Neural progenitor cell (in vitro differentiated cells): Measurements from ENCODE around the gene AOX1. TPM values are rescaled to one million over a fixed set of nuclear protein-coding genes. Genes with fewer than 3 reads are reported as not detected.

Experiments
- DNase-seq: peaks from one replicate; pipeline ENCODE4 v3.0.0-alpha.2; 2016; ENCODE audit warnings: low spot score
- H2AFZ ChIP-seq: fragments of 200-600 bp; sonication (generic); replicated peaks from 2 replicates; pipeline ENCODE4 v1.6.1; 2016; ENCODE audit warnings: antibody characterized with exemption
- H3F3A ChIP-seq: fragments of 200-600 bp; sonication (generic); 2 replicates; pipeline ENCODE4 v1.6.1; 2016; ENCODE audit warnings: antibody characterized with exemption, low read depth
- H3K27ac ChIP-seq: fragments of 200-600 bp; sonication (generic); 2 replicates; pipeline ENCODE4 v1.5.1; 2016; ENCODE audit warnings: mild to moderate bottlenecking
- H3K27me3 ChIP-seq: fragments of 200-600 bp; sonication (generic); 2 replicates; pipeline ENCODE4 v1.6.1; 2016; ENCODE audit warnings: mild to moderate bottlenecking, moderate library complexity
- H3K36me3 ChIP-seq: fragments of 200-600 bp; sonication (generic); 2 replicates; pipeline ENCODE4 v1.5.1; 2016
- H3K4me1 ChIP-seq: fragments of 200-600 bp; sonication (generic); 2 replicates; pipeline ENCODE4 v1.6.1; 2016; ENCODE audit warnings: mixed run types
- H3K4me2 ChIP-seq: fragments of 200-600 bp; sonication (generic); 2 replicates; pipeline ENCODE4 v1.6.1; 2016
- H3K4me3 ChIP-seq: fragments of 200-600 bp; sonication (generic); 2 replicates; pipeline ENCODE4 v1.5.1; 2016
- H3K79me2 ChIP-seq: fragments of 200-600 bp; sonication (generic); 2 replicates; pipeline ENCODE4 v1.6.1; 2016; ENCODE audit warnings: low read depth
- H3K9ac ChIP-seq: fragments of 200-600 bp; sonication (generic); 2 replicates; pipeline ENCODE4 v1.6.1; 2016
- H3K9me3 ChIP-seq: fragments of 200-600 bp; sonication (generic); 2 replicates; pipeline ENCODE4 v1.5.1; 2016; ENCODE audit warnings: low read depth
- H4K20me1 ChIP-seq: fragments of 200-600 bp; sonication (generic); 2 replicates; pipeline ENCODE4 v1.6.1; 2016; ENCODE audit warnings: low read depth
- H3K27ac Mint-ChIP-seq: 3 replicates; pipeline ENCODE4 v1.8.0; 2021; ENCODE audit warnings: mixed read lengths
- H3K27me3 Mint-ChIP-seq: 2 replicates; pipeline ENCODE4 v1.8.0; 2022; ENCODE audit warnings: low read depth, mild to moderate bottlenecking, inconsistent platforms, moderate library complexity, mixed read lengths; ENCODE audit not compliant: insufficient read depth
- H3K36me3 Mint-ChIP-seq: 3 replicates; pipeline ENCODE4 v1.8.0; 2021; ENCODE audit warnings: mixed read lengths
- H3K4me1 Mint-ChIP-seq: 3 replicates; pipeline ENCODE4 v1.8.0; 2021; ENCODE audit warnings: mixed read lengths
- H3K4me3 Mint-ChIP-seq: 3 replicates; pipeline ENCODE4 v1.8.0; 2021; ENCODE audit warnings: mild to moderate bottlenecking, moderate library complexity, mixed read lengths
- H3K9me3 Mint-ChIP-seq: 3 replicates; pipeline ENCODE4 v1.8.0; 2020; ENCODE audit warnings: mixed read lengths
- EZH2 ChIP-seq: fragments of 200-600 bp; sonication (generic); IDR thresholded peaks from 2 replicates; pipeline ENCODE4 v1.6.1; 2017; ENCODE audit warnings: antibody characterized with exemption, mild to moderate bottlenecking, moderate library complexity
- EZH2phosphoT487 ChIP-seq: fragments of 200-600 bp; sonication (generic); IDR thresholded peaks from 2 replicates; pipeline ENCODE4 v1.6.1; 2017; ENCODE audit warnings: antibody characterized with exemption
- total RNA-seq: library from RNA; depleted of rRNA; stranded (reverse); fragments of >200 nt; gene quantifications from 2 replicates; pipeline ENCODE4 v1.2.3, GENCODE V29; 2015; ENCODE audit warnings: low replicate concordance
- TF ChIP-seq, protein P1 (sequence below): fragments of 200-600 bp; sonication (generic); IDR thresholded peaks from 2 replicates; pipeline ENCODE4 v1.5.1; 2017; ENCODE audit warnings: antibody characterized with exemption, mild to moderate bottlenecking

Gene AOX1
- total RNA-seq, 1 donor from 2014 or later, result 6.2 TPM

DNA sequence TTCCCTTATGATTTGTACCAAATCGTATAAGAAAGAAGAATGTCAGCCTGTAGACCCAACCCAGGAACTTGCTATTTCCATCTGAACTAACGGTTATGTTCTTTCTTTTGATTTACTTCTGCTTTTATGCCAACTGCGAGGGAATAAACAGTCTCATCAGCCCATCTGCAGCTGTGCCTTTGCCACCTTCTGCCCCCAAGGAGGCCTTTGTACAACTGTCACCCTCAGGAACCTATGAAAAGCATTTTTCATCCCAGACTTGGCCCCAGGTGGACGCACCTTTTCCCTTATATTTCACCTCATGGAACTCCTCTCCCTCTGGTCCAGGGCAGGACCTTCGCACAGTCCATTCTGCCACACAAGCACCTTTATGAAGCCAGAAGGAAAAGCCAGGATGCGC, 109.8 kb downstream of the AOX1 start:
- Histone ChIP-seq H3F3A (no peaks in the 10 kb centered on the region), H3K27me3 (no peaks in the 10 kb centered on the region), H3K4me1 (peaks cover 2% of the 10 kb centered on the region), H3K79me2 (no peaks in the 10 kb centered on the region), H3K9ac (no peak overlapping the region), H3K9me3 (no peaks in the 10 kb centered on the region), H2AFZ (peak overlapping the region; percentile 50), H4K20me1 (no peaks in the 10 kb centered on the region), H3K36me3 (no peaks in the 10 kb centered on the region), H3K27ac (no peak overlapping the region), H3K4me2 (no peak overlapping the region), H3K4me3 (no peak overlapping the region)
- H3K9me3 Mint-ChIP-seq, result no peaks in the 10 kb centered on the region
- no peaks in the 10 kb centered on the region for H3K27me3 Mint-ChIP-seq
- H3K36me3 Mint-ChIP-seq, result no peaks in the 10 kb centered on the region
- DNase-seq, result no peak
- no peak for TF ChIP-seq EZH2phosphoT487
- TF ChIP-seq EZH2, result no peak
- H3K4me3 Mint-ChIP-seq, result no peak overlapping the region
- H3K27ac Mint-ChIP-seq, result no peak overlapping the region
- no peaks in the 10 kb centered on the region for H3K4me1 Mint-ChIP-seq

DNA sequence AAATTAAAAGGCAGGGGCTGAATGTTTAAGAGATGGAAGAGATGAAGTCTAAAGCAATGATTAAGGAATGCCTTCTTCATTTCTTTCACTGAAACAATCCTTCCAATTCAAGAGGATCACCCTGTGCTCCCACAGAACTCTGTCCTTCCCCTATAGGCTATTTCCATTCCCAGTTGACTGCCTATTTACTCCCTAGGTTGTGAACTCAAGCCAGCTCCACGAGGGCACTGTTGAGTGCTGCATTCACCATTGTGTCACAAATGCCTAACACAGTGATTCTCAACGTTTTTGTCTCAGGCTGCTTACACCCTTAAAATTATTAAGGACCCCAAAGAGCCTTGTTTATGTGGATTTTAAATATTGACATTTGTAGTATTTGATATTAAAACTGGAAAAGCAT, 112.4 kb downstream of the AOX1 start:
- H3K36me3 ChIP-seq, result no peaks in the 10 kb centered on the region
- no peak overlapping the region for H3K9ac ChIP-seq
- H4K20me1 ChIP-seq, result no peaks in the 10 kb centered on the region
- H2AFZ ChIP-seq, result no peak overlapping the region
- no peaks in the 10 kb centered on the region for H3K9me3 ChIP-seq
- H3F3A ChIP-seq, result no peaks in the 10 kb centered on the region
- H3K4me2 ChIP-seq, result no peak overlapping the region
- TF ChIP-seq, protein P1, sequence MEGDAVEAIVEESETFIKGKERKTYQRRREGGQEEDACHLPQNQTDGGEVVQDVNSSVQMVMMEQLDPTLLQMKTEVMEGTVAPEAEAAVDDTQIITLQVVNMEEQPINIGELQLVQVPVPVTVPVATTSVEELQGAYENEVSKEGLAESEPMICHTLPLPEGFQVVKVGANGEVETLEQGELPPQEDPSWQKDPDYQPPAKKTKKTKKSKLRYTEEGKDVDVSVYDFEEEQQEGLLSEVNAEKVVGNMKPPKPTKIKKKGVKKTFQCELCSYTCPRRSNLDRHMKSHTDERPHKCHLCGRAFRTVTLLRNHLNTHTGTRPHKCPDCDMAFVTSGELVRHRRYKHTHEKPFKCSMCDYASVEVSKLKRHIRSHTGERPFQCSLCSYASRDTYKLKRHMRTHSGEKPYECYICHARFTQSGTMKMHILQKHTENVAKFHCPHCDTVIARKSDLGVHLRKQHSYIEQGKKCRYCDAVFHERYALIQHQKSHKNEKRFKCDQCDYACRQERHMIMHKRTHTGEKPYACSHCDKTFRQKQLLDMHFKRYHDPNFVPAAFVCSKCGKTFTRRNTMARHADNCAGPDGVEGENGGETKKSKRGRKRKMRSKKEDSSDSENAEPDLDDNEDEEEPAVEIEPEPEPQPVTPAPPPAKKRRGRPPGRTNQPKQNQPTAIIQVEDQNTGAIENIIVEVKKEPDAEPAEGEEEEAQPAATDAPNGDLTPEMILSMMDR, result no peak
- no peak for TF ChIP-seq EZH2
- TF ChIP-seq EZH2phosphoT487, result no peak
- no peaks in the 10 kb centered on the region for H3K27me3 ChIP-seq
- Mint-ChIP-seq H3K4me3 (no peak overlapping the region), H3K27me3 (no peaks in the 10 kb centered on the region), H3K4me1 (no peaks in the 10 kb centered on the region), H3K36me3 (no peaks in the 10 kb centered on the region), H3K27ac (no peak overlapping the region), H3K9me3 (no peaks in the 10 kb centered on the region)
- no peak overlapping the region for H3K27ac ChIP-seq
- no peaks in the 10 kb centered on the region for H3K79me2 ChIP-seq
- peaks cover 2% of the 10 kb centered on the region for H3K4me1 ChIP-seq
- DNase-seq, result peak; percentile 39
- no peak overlapping the region for H3K4me3 ChIP-seq

DNA sequence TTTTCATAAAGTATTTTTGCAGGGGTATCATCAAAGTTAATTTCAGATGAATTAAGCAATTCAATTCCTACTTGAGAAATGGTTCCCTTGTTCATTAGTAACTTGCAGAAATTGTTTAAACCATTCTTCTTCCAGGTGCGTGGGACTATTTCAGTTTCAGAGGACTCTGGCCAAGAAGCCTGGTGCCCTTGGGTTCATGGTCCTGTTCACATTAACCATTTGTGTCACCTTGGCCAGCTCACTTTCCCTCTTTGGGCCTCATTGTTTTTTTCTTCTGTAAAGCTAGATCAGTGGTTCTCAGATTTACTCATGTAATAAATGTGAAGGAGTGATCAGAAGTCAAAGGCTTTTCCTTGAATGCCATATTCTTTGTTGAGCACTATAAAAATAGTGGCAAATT, 113.5 kb downstream of the AOX1 start:
- H3K4me3 ChIP-seq, result no peak overlapping the region
- H2AFZ ChIP-seq, result no peak overlapping the region
- no peaks in the 10 kb centered on the region for H3K9me3 ChIP-seq
- no peak overlapping the region for H3K27ac ChIP-seq
- H3K4me2 ChIP-seq, result no peak overlapping the region
- no peaks in the 10 kb centered on the region for H3K79me2 ChIP-seq
- H4K20me1 ChIP-seq, result no peaks in the 10 kb centered on the region
- TF ChIP-seq, protein P1, result no peak
- TF ChIP-seq EZH2phosphoT487 (no peak), EZH2 (no peak)
- H3K4me1 ChIP-seq, result peaks cover 2% of the 10 kb centered on the region
- H3F3A ChIP-seq, result no peaks in the 10 kb centered on the region
- no peak overlapping the region for H3K9ac ChIP-seq
- H3K36me3 Mint-ChIP-seq, result no peaks in the 10 kb centered on the region
- H3K36me3 ChIP-seq, result no peaks in the 10 kb centered on the region
- H3K4me1 Mint-ChIP-seq, result no peaks in the 10 kb centered on the region
- H3K27ac Mint-ChIP-seq, result no peak overlapping the region
- H3K27me3 Mint-ChIP-seq, result no peaks in the 10 kb centered on the region
- no peaks in the 10 kb centered on the region for H3K9me3 Mint-ChIP-seq
- no peak overlapping the region for H3K4me3 Mint-ChIP-seq
- H3K27me3 ChIP-seq, result no peaks in the 10 kb centered on the region
- DNase-seq, result no peak

DNA sequence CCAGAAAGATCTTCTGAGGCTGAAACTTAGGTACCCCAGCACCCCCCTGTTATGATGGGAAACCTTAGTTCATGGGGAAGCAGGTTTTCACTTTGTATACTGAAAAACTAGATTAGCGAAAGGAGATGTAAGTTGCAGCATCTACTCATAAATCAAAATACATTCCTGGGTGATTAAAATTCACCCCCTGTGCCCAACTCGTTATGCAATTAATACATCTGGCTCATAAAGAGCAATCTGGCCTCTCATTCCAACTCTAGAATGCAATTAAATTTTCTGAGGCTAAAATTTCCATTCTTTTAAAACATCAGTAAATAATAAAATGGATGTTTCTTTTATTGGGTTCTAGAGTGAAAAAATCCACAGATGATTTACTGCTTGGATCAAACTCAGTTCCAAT, 115.0 kb downstream of the AOX1 start:
- Histone ChIP-seq H3K27me3 (no peaks in the 10 kb centered on the region), H3K4me3 (no peak overlapping the region), H3K79me2 (no peaks in the 10 kb centered on the region), H3K36me3 (no peaks in the 10 kb centered on the region), H2AFZ (no peak overlapping the region), H3K9ac (no peak overlapping the region), H4K20me1 (no peaks in the 10 kb centered on the region), H3F3A (no peaks in the 10 kb centered on the region), H3K4me1 (no peaks in the 10 kb centered on the region), H3K27ac (no peak overlapping the region), H3K9me3 (no peaks in the 10 kb centered on the region), H3K4me2 (no peak overlapping the region)
- Mint-ChIP-seq H3K27me3 (no peaks in the 10 kb centered on the region), H3K4me1 (peaks cover 4% of the 10 kb centered on the region), H3K9me3 (no peaks in the 10 kb centered on the region), H3K4me3 (no peak overlapping the region), H3K27ac (no peak overlapping the region), H3K36me3 (no peaks in the 10 kb centered on the region)
- DNase-seq, result no peak
- TF ChIP-seq, protein P1, result no peak
- TF ChIP-seq EZH2phosphoT487 (no peak), EZH2 (no peak)
